Fibroblast of lung (primary cell): ENCODE results near the gene GRID1. TPM values are rescaled to one million over a fixed set of nuclear protein-coding genes. Genes with fewer than 3 reads are reported as not detected.

Experiments
- DNase-seq, 2 donors: peaks; one replicate each; pipeline versions ENCODE4 v3.0.0 to v3.0.0-alpha.2; 2010; ENCODE audit warnings: low read depth in 2 of 2
- H2AFZ ChIP-seq: 2 replicates; pipeline ENCODE4 v1.5.1; 2012; ENCODE audit warnings: low read length, control low read depth, inconsistent platforms
- H3K27ac ChIP-seq: 2 replicates; pipeline ENCODE4 v1.5.1; 2011; ENCODE audit warnings: low read length, control low read depth; ENCODE audit not compliant: insufficient read depth
- H3K27me3 ChIP-seq: 2 replicates; pipeline ENCODE4 v1.5.1; 2011; ENCODE audit warnings: mild to moderate bottlenecking, low read length; ENCODE audit not compliant: control insufficient read depth, insufficient read depth
- H3K36me3 ChIP-seq: 2 replicates; pipeline ENCODE4 v1.5.1; 2011; ENCODE audit warnings: low read length; ENCODE audit not compliant: control insufficient read depth, insufficient read depth
- H3K4me1 ChIP-seq: 2 replicates; pipeline ENCODE4 v1.5.1; 2011; ENCODE audit warnings: low read length; ENCODE audit not compliant: control insufficient read depth, insufficient read depth; ENCODE audit errors: extremely low read depth
- H3K4me2 ChIP-seq: 2 replicates; pipeline ENCODE4 v1.5.1; 2011; ENCODE audit warnings: low read length, control low read depth; ENCODE audit not compliant: insufficient read depth; ENCODE audit errors: extremely low read depth
- H3K4me3 ChIP-seq, 4 experiments: fragments of 200-600 bp in 1 of 4; sonication (generic) in 1 of 4; replicated peaks in 1 of 4; 2 replicates each; pipeline ENCODE4 v1.5.1; 2011 to 2016; ENCODE audit warnings: low read length in 4 of 4, low read depth in 3 of 4, mild to moderate bottlenecking in 3 of 4, control low read depth in 2 of 4, inconsistent platforms in 1 of 4, mixed read lengths in 1 of 4; ENCODE audit not compliant: insufficient read depth in 1 of 4; ENCODE audit errors: control extremely low read depth in 1 of 4
- H3K79me2 ChIP-seq: 2 replicates; pipeline ENCODE4 v1.5.1; 2012; ENCODE audit warnings: mild to moderate bottlenecking, low read length, inconsistent platforms; ENCODE audit not compliant: control insufficient read depth, insufficient read depth
- H3K9ac ChIP-seq: 2 replicates; pipeline ENCODE4 v1.5.1; 2011; ENCODE audit warnings: mild to moderate bottlenecking, low read length, control low read depth; ENCODE audit not compliant: insufficient read depth
- H3K9me3 ChIP-seq: 2 replicates; pipeline ENCODE4 v1.5.1; 2012; ENCODE audit warnings: low read depth, low read length; ENCODE audit not compliant: control insufficient read depth, insufficient read depth
- H4K20me1 ChIP-seq: 2 replicates; pipeline ENCODE4 v1.5.1; 2011; ENCODE audit warnings: low read length; ENCODE audit not compliant: control insufficient read depth, insufficient read depth; ENCODE audit errors: extremely low read depth
- EZH2 ChIP-seq: IDR thresholded peaks from 2 replicates; pipeline ENCODE4 v1.5.1; 2012; ENCODE audit warnings: low read length, control low read depth, mild to moderate bottlenecking; ENCODE audit errors: missing control alignments
- polyA plus RNA-seq, 2 donors: library from polyadenylated mRNA; depleted of rRNA in 1 of 2; stranded (reverse) in 1 of 2; unstranded in 1 of 2; fragments of >200 nt; gene quantifications; 2 replicates each; pipeline ENCODE4 v1.2.1, GENCODE V29; 2011 to 2012; ENCODE audit warnings: missing spikeins in 1 of 2
- total RNA-seq: library from RNA; depleted of rRNA; stranded (reverse); fragments of >200 nt; gene quantifications from 2 replicates; pipeline ENCODE4 v1.2.1, GENCODE V29; 2014
- TF ChIP-seq, protein P1 (sequence below), 2 donors: IDR thresholded peaks in 1 of 2; conservative IDR thresholded peaks in 1 of 2; 1 replicate in 1 of 2; 2 replicates in 1 of 2; pipeline ENCODE4 v1.5.1; 2011 to 2012; ENCODE audit warnings: low read length in 2 of 2, control low read depth in 1 of 2, inconsistent platforms in 1 of 2, low read depth in 1 of 2, mild to moderate bottlenecking in 1 of 2

GRID1 gene
- total and polyA plus RNA-seq, 2 donors (not counting 1 experiment from before 2014, with no cell fraction given): 0.03 to 0.33 TPM

DNA sequence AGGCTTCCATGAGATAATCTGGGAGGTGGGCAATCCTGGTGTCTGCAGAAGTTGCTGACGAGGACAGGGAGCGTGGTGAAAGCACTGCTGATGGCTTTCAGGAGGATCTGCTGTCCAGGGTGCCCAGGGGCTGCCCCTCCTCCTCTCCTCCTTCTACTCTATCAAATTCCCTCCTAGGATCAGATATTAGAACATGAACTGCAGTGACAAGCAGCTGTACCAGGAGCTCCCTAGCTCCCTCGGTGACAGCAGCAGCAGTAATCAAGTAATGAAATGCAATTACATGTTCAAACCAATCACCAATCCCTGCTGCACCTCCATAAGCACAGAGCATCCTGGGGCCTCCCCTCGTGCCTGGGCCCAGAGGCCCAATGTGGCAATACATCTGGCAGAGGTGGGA lies 46.9 kb downstream of the GRID1 start:
- H4K20me1 ChIP-seq: no peaks in the 10 kb centered on the region
- TF ChIP-seq, protein P1, sequence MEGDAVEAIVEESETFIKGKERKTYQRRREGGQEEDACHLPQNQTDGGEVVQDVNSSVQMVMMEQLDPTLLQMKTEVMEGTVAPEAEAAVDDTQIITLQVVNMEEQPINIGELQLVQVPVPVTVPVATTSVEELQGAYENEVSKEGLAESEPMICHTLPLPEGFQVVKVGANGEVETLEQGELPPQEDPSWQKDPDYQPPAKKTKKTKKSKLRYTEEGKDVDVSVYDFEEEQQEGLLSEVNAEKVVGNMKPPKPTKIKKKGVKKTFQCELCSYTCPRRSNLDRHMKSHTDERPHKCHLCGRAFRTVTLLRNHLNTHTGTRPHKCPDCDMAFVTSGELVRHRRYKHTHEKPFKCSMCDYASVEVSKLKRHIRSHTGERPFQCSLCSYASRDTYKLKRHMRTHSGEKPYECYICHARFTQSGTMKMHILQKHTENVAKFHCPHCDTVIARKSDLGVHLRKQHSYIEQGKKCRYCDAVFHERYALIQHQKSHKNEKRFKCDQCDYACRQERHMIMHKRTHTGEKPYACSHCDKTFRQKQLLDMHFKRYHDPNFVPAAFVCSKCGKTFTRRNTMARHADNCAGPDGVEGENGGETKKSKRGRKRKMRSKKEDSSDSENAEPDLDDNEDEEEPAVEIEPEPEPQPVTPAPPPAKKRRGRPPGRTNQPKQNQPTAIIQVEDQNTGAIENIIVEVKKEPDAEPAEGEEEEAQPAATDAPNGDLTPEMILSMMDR (conservative IDR thresholded peaks at IDR 0.05 in 1 of 2, IDR thresholded peaks at IDR 0.05 in 1 of 2; ENCODE audit: low read depth in 1 of 2, low read length in 2 of 2): no peak
- no peak for TF ChIP-seq EZH2
- H3K9ac ChIP-seq: no peak overlapping the region
- no peaks in the 10 kb centered on the region for H3K9me3 ChIP-seq
- H3K4me2 ChIP-seq: no peak overlapping the region
- no peak overlapping the region for H3K27ac ChIP-seq
- no peaks in the 10 kb centered on the region for H3K27me3 ChIP-seq
- H3K4me1 ChIP-seq: no peaks in the 10 kb centered on the region
- H3K79me2 ChIP-seq: no peaks in the 10 kb centered on the region
- DNase-seq: no peak
- no peak overlapping the region for H2AFZ ChIP-seq
- no peak overlapping the region for H3K4me3 ChIP-seq
- no peaks in the 10 kb centered on the region for H3K36me3 ChIP-seq

DNA sequence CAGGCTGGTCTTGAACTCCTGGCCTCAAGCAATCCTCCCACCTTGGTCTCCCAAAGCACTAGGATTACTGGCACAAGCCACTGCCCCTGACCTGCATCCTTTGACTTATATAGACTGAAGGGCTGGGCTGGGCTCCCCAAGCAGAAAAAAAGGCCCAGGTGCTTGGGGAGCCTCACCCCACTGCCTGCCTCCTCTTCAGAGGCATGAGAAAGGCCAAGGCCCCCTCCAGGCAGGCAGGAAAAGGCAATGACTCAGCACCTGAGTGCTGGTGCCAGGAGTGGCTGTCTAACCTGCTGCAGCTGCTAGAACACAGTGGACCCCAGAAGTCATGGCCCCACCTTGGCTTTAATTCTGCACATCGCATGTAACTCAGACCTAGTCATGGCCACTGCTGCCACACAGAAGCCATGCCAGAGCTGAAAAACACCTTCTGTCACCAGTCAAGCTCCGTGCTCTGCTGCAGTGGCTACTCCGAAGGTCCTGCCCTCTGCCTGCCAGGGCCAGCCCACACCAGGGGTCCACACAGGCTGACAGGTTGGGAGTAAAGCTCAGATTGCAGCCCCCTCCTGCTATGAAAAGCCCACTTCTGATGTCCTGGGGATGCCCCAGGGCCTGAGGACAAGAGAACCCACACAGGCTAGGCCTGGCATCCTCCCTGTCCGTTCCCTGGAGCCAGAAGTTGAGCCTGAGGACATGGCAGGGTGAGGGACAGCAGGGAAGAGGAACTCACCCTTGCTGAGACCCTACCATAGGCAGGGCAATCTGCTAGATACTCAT lies 48.5 kb downstream of the GRID1 start:
- Histone ChIP-seq H3K27ac (no peak overlapping the region), H3K79me2 (no peaks in the 10 kb centered on the region), H3K36me3 (no peaks in the 10 kb centered on the region), H3K27me3 (no peaks in the 10 kb centered on the region), H2AFZ (no peak overlapping the region), H3K4me3 (no peak overlapping the region), H3K4me2 (no peak overlapping the region), H3K9me3 (no peaks in the 10 kb centered on the region), H3K4me1 (no peaks in the 10 kb centered on the region), H3K9ac (no peak overlapping the region), H4K20me1 (no peaks in the 10 kb centered on the region)
- TF ChIP-seq, protein P1 (conservative IDR thresholded peaks at IDR 0.05 in 1 of 2, IDR thresholded peaks at IDR 0.05 in 1 of 2; ENCODE audit: low read depth in 1 of 2, low read length in 2 of 2): no peak
- TF ChIP-seq EZH2: no peak
- no peak for DNase-seq

DNA sequence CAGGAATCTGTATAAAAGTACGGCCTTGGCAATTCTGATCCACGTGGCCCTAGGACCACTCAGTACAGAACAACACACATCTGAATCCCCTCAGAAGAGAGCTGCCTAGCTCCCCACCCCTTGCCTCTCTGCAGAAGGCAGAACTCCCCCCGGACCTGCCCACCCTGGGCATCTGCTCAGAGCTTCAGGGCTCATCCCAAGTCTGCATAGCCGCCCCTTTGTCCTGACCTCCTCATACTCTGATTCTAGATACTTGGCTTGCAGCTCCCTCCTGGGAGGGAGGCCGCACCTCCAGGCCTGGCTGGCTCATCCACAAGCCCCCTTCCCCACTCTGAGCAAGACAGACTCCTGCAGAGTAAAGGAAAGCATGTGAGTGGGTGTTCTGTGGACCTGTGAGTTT lies 49.6 kb downstream of the GRID1 start:
- no peaks in the 10 kb centered on the region for H3K79me2 ChIP-seq
- no peaks in the 10 kb centered on the region for H4K20me1 ChIP-seq
- H3K27me3 ChIP-seq: no peaks in the 10 kb centered on the region
- TF ChIP-seq, protein P1 (conservative IDR thresholded peaks at IDR 0.05 in 1 of 2, IDR thresholded peaks at IDR 0.05 in 1 of 2; ENCODE audit: low read depth in 1 of 2, low read length in 2 of 2): no peak
- no peak for TF ChIP-seq EZH2
- H3K9me3 ChIP-seq: no peaks in the 10 kb centered on the region
- no peak overlapping the region for H3K27ac ChIP-seq
- H3K9ac ChIP-seq: no peak overlapping the region
- no peak for DNase-seq
- H2AFZ ChIP-seq: no peak overlapping the region
- H3K4me2 ChIP-seq: no peak overlapping the region
- H3K36me3 ChIP-seq: no peaks in the 10 kb centered on the region
- H3K4me1 ChIP-seq: no peaks in the 10 kb centered on the region
- no peak overlapping the region for H3K4me3 ChIP-seq
